HEK293 (cell line): ENCODE measurements around the gene TBC1D4.

Source experiments
- HOXA7 ChIP-seq: sonication (generic); formaldehyde crosslinking; IDR thresholded peaks from 2 replicates; pipeline ENCODE4 v1.8.1; 2022; ENCODE audit warnings: missing genetic modification reagents, borderline replicate concordance
- KLF8 ChIP-seq: fragments of 450-650 bp; formaldehyde crosslinking; IDR thresholded peaks from 2 replicates; pipeline ENCODE4 v1.5.1; 2016; ENCODE audit warnings: missing biosample characterization, missing genetic modification characterization
- ZNF114 ChIP-seq: fragments of 450-650 bp; formaldehyde crosslinking; IDR thresholded peaks from 2 replicates; pipeline ENCODE4 v1.5.0; 2017; ENCODE audit warnings: missing biosample characterization, missing genetic modification characterization
- ZNF214 ChIP-seq: fragments of 450-650 bp; formaldehyde crosslinking; IDR thresholded peaks from 2 replicates; pipeline ENCODE4 v1.5.1; 2017; ENCODE audit warnings: missing biosample characterization, mild to moderate bottlenecking, missing genetic modification characterization, borderline replicate concordance
- ZNF311 ChIP-seq: fragments of 450-650 bp; formaldehyde crosslinking; IDR thresholded peaks from 2 replicates; pipeline ENCODE4 v1.5.1; 2017; ENCODE audit warnings: missing biosample characterization, missing genetic modification characterization, borderline replicate concordance
- ZNF510 ChIP-seq: fragments of 450-650 bp; formaldehyde crosslinking; IDR thresholded peaks from 2 replicates; pipeline ENCODE4 v1.5.1; 2018; ENCODE audit warnings: mild to moderate bottlenecking, missing genetic modification characterization, missing biosample characterization; ENCODE audit not compliant: insufficient replicate concordance
- ZNF561 ChIP-seq: fragments of 450-650 bp; IDR thresholded peaks from 2 replicates; pipeline ENCODE4 v1.5.1; 2018; ENCODE audit warnings: missing biosample characterization, missing genetic modification characterization, borderline replicate concordance
- TF ChIP-seq, protein P1 (sequence below): fragments of 450-650 bp; formaldehyde crosslinking; IDR thresholded peaks from 2 replicates; pipeline ENCODE4 v1.5.1; 2016; ENCODE audit warnings: missing biosample characterization, missing genetic modification characterization

GRCh38 chr13:75363371-75363770 lies 118.6 kb downstream of the TBC1D4 start:
- no peak for TF ChIP-seq ZNF311 (tag by site-specific recombination)
- TF ChIP-seq ZNF214 (tag by site-specific recombination): no peak
- TF ChIP-seq HOXA7 (CRISPR knock-in tag): no peak
- no peak for TF ChIP-seq KLF8 (tag by site-specific recombination)
- TF ChIP-seq, protein P1, sequence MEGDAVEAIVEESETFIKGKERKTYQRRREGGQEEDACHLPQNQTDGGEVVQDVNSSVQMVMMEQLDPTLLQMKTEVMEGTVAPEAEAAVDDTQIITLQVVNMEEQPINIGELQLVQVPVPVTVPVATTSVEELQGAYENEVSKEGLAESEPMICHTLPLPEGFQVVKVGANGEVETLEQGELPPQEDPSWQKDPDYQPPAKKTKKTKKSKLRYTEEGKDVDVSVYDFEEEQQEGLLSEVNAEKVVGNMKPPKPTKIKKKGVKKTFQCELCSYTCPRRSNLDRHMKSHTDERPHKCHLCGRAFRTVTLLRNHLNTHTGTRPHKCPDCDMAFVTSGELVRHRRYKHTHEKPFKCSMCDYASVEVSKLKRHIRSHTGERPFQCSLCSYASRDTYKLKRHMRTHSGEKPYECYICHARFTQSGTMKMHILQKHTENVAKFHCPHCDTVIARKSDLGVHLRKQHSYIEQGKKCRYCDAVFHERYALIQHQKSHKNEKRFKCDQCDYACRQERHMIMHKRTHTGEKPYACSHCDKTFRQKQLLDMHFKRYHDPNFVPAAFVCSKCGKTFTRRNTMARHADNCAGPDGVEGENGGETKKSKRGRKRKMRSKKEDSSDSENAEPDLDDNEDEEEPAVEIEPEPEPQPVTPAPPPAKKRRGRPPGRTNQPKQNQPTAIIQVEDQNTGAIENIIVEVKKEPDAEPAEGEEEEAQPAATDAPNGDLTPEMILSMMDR (tag by site-specific recombination): no peak
- TF ChIP-seq ZNF510 (tag by site-specific recombination): no peak
- TF ChIP-seq ZNF561 (tag by site-specific recombination): no peak
- TF ChIP-seq ZNF114 (tag by site-specific recombination): no peak
